GM12873 (cell line): ENCODE results near the gene PIP5K1C.

Experiments
- CTCF ChIP-seq: IDR thresholded peaks from 2 replicates; pipeline ENCODE4 v1.5.1; 2012; ENCODE audit warnings: low read depth, mild to moderate bottlenecking, moderate library complexity, low read length, control low read depth; ENCODE audit not compliant: insufficient read depth; ENCODE audit errors: missing control alignments

PIP5K1C gene

GRCh38 chr19:3609779-3610719 lies 90.2 kb downstream of the PIP5K1C start:
- no peak for TF ChIP-seq CTCF

- no peak for TF ChIP-seq CTCF
Observed at GRCh38 chr19:3608750-3609322, 91.4 kb downstream of the PIP5K1C start.

GRCh38 chr19:3608079-3608641 lies 92.1 kb downstream of the PIP5K1C start:
- TF ChIP-seq CTCF, result no peak

- no peak for TF ChIP-seq CTCF
Observed at GRCh38 chr19:3607303-3608078, 92.8 kb downstream of the PIP5K1C start.

- no peak for TF ChIP-seq CTCF
Observed at GRCh38 chr19:3606690-3607289, 93.5 kb downstream of the PIP5K1C start, which contains the start of gene TBXA2R. Gene TBXA2R, minus strand, starts transcription at chr19:3606875. Its CDS starts 6,241 bp downstream, at chr19:3600634.

- TF ChIP-seq CTCF, result no peak
Observed at GRCh38 chr19:3606174-3606689, 94.0 kb downstream of the PIP5K1C start.
